Fibroblast of pulmonary artery (primary cell): ENCODE measurements around the gene SYNJ2.

Source experiments
- DNase-seq: peaks from one replicate; pipeline ENCODE4 v3.0.0-alpha.2; 2010; ENCODE audit warnings: low read depth
- H3K4me3 ChIP-seq: replicated peaks from 2 replicates; pipeline ENCODE4 v1.5.1; 2011; ENCODE audit warnings: low read depth, mild to moderate bottlenecking, control low read depth, low read length, moderate library complexity
- TF ChIP-seq, protein P1 (sequence below): IDR thresholded peaks from 2 replicates; pipeline ENCODE4 v1.5.1; 2011; ENCODE audit warnings: mild to moderate bottlenecking, control low read depth, low read length, inconsistent platforms; ENCODE audit errors: missing control alignments

SYNJ2 gene

DNA sequence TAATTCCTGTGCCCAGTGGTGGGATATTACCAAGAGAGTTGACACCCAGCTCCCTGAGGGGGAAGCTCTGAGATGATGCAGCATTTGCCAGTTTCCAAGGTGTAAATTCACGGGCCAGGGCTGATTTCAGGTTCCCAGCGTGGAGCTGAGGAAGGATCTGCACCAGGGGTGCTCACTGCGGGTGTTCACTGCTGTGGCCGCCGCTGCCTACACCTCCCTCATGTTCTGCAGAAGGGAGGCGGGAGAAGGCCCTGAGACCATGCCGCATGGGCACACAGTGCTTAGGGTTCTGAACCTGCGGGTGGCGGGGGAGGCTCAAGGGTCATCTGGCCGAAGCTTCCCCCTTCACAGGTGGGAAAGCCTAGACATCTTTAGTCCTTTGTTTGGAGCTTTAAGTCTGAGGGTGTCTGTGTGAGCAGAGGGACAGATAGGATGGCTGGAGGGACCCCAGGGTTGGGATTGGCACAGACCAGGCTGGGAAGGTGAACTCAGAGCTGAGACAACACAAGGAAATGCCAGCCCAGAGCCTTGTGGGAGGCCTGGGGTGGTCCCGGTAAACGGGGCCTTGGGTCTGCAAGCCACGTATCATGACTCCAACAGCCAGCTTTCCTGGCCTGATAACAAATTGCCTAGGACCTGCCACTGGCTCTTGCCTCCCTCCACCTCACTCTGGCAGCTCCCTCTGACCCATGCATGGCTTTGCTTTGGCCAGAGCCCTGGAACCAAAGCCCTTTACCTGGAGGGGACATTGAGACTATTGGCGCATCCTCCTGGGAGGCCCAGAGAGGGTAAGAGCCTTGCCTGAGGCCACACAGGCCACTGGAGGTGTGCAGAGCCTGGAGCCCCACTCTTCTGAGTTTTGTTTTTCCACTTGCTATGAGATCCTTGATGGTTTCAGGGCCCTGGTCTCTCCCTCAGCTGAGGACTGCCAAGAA is 40.4 kb downstream of the SYNJ2 start:
- H3K4me3 ChIP-seq: no peak overlapping the region
- TF ChIP-seq, protein P1, sequence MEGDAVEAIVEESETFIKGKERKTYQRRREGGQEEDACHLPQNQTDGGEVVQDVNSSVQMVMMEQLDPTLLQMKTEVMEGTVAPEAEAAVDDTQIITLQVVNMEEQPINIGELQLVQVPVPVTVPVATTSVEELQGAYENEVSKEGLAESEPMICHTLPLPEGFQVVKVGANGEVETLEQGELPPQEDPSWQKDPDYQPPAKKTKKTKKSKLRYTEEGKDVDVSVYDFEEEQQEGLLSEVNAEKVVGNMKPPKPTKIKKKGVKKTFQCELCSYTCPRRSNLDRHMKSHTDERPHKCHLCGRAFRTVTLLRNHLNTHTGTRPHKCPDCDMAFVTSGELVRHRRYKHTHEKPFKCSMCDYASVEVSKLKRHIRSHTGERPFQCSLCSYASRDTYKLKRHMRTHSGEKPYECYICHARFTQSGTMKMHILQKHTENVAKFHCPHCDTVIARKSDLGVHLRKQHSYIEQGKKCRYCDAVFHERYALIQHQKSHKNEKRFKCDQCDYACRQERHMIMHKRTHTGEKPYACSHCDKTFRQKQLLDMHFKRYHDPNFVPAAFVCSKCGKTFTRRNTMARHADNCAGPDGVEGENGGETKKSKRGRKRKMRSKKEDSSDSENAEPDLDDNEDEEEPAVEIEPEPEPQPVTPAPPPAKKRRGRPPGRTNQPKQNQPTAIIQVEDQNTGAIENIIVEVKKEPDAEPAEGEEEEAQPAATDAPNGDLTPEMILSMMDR: no peak
- no peak for DNase-seq

DNA sequence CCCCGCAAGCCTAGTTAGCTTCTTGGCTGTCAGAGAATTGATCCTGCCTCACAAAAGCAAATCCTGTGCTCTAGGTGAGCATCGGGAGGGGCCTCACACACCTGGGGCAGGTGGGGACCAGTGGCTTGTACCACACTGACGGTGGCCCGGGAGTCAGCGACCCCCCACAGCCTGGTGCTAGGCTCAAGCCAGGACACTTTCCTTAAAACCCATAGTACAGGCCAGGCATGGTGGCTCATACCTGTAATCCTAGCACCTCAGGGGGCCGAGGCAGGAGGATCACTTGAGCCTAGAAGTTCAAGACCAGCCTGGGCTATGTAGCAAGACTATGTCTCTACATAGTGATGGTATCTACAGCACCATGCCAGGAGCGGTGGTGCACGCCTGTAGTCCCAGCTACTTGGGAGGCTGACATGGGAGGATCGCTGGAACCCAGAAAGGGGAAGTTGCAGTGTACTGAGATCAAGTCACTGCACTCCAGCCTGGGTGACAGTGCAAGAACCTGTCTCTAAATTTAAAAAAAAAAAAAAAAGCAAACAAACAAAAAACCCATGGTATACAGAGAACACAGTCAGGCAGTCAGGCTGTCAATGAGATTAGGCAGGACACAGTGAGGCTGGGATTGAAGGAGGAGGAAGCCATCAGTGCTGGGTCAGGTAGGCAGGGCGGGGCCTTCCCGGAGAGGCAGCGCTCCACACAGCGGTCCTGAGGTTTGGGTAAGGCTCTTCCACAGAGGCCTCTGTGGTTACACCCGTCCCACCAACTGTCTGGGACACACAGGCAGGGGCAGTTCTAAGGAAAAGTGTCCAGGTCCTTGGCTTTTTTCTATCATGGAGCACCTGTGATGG is 41.3 kb downstream of the SYNJ2 start:
- no peak for DNase-seq
- no peak overlapping the region for H3K4me3 ChIP-seq
- TF ChIP-seq, protein P1: no peak

DNA sequence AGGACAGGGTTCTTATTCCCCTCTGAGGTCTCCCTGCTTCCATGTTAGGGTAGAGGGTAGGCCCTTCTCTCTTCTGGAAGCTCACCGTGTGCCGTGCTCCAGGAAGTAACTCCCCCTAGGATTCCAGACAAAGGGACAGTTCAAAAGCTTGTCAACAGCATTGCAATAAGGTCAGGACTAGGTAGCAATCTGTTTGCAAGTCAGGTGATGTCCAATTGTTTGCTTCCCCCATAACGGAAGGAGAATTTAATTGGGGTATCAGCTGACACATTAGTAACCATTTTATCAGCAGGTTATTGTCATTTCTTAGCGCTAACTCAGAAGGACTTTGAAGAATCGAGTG is 41.9 kb downstream of the SYNJ2 start:
- TF ChIP-seq, protein P1: no peak

DNA sequence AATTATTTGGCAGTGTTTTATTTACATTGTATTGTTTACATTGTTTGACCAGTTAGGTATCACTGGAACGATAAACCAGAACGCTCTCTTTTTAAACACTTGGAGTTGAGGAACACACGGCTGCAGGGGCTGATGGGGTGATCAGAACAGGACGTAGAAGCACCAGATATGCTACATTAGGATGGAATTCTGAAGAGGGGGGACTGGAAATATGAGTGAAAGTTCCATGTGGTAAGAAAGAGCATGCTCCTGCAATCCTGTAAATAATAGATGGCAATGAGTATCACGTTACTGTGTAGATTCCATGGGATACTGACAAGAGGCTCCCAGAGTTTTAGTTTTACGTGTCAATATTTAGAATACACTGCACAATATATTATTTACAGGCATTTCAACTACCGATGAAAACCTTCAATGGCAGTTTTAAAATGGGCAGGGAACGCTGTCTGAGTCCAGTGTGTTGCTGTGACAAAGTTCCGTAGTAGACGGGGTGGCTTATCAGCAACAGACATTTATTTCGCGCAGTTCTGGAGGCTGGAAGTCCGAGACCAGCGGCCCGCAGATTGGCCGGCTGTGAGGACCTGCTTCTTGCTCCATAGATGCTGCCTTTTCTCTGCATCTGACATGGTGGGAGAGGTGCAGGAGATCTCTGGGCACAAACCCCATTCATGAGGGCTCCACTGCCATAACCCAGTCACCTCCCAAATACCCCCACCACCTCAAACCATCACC is 43.1 kb downstream of the SYNJ2 start:
- DNase-seq: no peak
- no peak overlapping the region for H3K4me3 ChIP-seq
- TF ChIP-seq, protein P1: no peak

More for the DNA sequence above, 41.9 kb downstream of the SYNJ2 start:
- no peak overlapping the region for H3K4me3 ChIP-seq
- no peak for DNase-seq

DNA sequence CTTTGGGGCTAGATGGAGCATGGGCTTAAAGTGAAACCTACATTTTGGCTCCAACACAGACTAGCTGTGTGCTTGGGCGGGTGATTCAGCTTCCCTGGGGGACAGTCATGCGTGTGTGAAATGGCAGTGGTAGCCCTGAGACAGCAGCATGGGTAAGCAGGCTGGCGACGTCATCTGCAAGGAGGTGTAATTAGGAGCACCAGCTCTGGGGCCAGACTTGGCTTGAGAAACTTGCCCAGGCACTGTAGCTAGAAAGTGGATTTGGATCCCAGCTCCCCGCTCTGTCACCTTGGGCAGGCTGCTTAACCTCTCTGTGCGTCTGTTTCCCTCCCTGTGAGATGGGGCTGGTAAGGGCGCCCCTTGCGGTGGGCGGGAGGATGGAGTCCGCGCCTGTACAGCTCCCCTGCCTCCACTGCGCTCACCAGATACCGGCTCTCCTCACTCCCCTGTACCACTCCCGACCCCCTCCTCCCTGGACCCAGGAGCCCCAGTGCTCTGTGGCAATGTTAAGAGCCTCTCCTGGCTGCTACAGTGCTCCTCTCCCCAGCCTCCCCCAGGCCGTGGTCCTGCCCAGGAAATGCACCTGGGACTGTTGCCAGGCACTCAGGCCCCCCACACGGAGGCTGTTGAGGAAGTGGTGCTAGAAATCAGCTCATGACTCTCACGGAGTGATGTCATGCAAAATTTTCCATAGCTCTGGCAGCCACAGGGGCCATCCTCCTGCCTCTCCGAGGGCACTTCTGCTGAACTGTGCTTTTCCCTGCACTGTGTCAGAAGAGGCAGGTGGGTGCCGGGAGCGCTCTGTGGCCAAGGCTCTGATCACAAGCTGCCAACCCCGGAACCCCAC is 44.6 kb downstream of the SYNJ2 start:
- TF ChIP-seq, protein P1: peak; percentile 71
- peak; percentile 99 for DNase-seq
- peak overlapping the region; percentile 38 for H3K4me3 ChIP-seq

DNA sequence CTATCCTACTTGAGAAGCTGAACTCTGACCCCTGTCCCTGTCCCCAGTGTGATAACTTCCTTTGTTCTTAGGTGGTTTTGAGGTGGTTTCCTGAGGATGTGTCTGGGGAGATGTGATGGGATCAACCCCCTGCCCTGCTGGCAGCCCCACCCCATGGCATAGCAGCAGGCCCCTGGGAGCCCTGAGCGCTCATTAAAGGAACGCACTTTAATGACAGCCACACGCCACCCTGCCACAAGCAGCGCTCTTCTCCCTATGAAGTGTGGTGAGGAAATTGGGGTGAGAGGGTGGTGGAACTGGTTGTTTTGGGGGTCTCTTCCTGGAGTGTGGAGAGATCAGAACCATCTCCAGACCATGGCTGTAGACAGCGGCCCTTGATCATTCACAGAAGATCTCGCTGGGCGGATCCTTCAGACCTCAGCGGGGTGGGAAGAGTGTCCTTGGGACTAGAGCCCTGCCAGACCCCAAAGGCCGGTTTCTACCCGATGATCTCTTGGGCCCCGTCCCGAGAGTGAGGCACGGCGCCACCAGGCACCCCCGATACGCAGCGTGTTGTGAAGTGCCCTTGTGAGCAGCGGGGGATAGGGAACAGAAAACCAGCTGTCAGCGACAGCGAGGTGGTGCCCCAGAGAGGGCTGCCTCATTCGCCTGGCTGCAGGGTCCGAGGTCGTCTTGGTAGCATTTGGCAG is 45.4 kb downstream of the SYNJ2 start:
- TF ChIP-seq, protein P1: no peak
- no peak overlapping the region for H3K4me3 ChIP-seq
- DNase-seq: no peak
